Measurements from ENCODE around the gene GALP. TPM values are rescaled to one million over a fixed set of nuclear protein-coding genes. Genes with fewer than 3 reads are reported as not detected.
"Not testable (repeated sequence)": the region's sequence is repeated elsewhere in the genome, so short reads cannot be mapped to it uniquely, and the experiment has no call there.

GALP gene
- total and polyA plus RNA-seq, 2 experiments from 2014 or later: not detected

GRCh38 chr19:56197646-56198045 lies 21.8 kb downstream of the GALP start, which contains the start of gene ZSCAN5B:
Gene ZSCAN5B (minus strand): TSS chr19:56197783. CDS start chr19:56193052, 4,731 bp downstream.
- not testable (repeated sequence) for H3K27me3 ChIP-seq (ENCODE audit: insufficient read depth); H3K9me3 Mint-ChIP-seq; H3K36me3 ChIP-seq (ENCODE audit: insufficient read depth); H2AFZ ChIP-seq; H3K4me3 Mint-ChIP-seq; H3K27me3 Mint-ChIP-seq (ENCODE audit: insufficient read depth, low read depth, poor library complexity); H3K27ac ChIP-seq (ENCODE audit: low read depth); ATAC-seq; H3K4me2 ChIP-seq; H4K20me1 ChIP-seq (replicated peaks; ENCODE audit: insufficient read depth); H3F3A ChIP-seq (replicated peaks; ENCODE audit: low read depth); H3K9me2 ChIP-seq (ENCODE audit: insufficient read depth); DNase-seq (ENCODE audit: low spot score); H3K4me1 ChIP-seq (ENCODE audit: insufficient read depth); H3K79me2 ChIP-seq (replicated peaks; ENCODE audit: insufficient read depth); H3K36me3 Mint-ChIP-seq (ENCODE audit: low read depth); H3K4me3 ChIP-seq; H3K27ac Mint-ChIP-seq
- H3K4me1 Mint-ChIP-seq: peaks cover 10% of the 10 kb centered on the region; the same call in 2 of the 3 replicates

- Mint-ChIP-seq H3K27ac (no peak overlapping the region), H3K4me3 (no peak overlapping the region), H3K36me3 (ENCODE audit: low read depth) (no peaks in the 10 kb centered on the region), H3K4me1 (peaks cover 10% of the 10 kb centered on the region; the same call in 2 of the 3 replicates), H3K27me3 (ENCODE audit: insufficient read depth, low read depth, poor library complexity) (no peaks in the 10 kb centered on the region), H3K9me3 (no peaks in the 10 kb centered on the region)
- H3K4me1 ChIP-seq (ENCODE audit: insufficient read depth): no peaks in the 10 kb centered on the region
- H3K9me2 ChIP-seq (ENCODE audit: insufficient read depth): no peaks in the 10 kb centered on the region
- no peaks in the 10 kb centered on the region for H3K36me3 ChIP-seq (ENCODE audit: insufficient read depth)
- H3K27me3 ChIP-seq (ENCODE audit: insufficient read depth): no peaks in the 10 kb centered on the region
- ATAC-seq (no peak), DNase-seq (ENCODE audit: low spot score) (no peak)
- no peak overlapping the region for H3K27ac ChIP-seq (ENCODE audit: low read depth)
- H3K79me2 ChIP-seq (replicated peaks; ENCODE audit: insufficient read depth): no peaks in the 10 kb centered on the region
- H4K20me1 ChIP-seq (replicated peaks; ENCODE audit: insufficient read depth): no peaks in the 10 kb centered on the region
- H3K4me3 ChIP-seq: no peak overlapping the region
- no peak overlapping the region for H3K4me2 ChIP-seq
- H2AFZ ChIP-seq: no peak overlapping the region
- no peaks in the 10 kb centered on the region for H3F3A ChIP-seq (replicated peaks; ENCODE audit: low read depth)
- no peak for TF ChIP-seq STAT1 (IDR thresholded peaks at IDR 0.05; ENCODE audit: unreplicated experiment)
- no peak for TF ChIP-seq POLR2AphosphoS5 (IDR thresholded peaks at IDR 0.05; ENCODE audit: low read depth)
- TF ChIP-seq ZNF331 (CRISPR knock-in tag; IDR thresholded peaks at IDR 0.05; ENCODE audit: low read depth): no peak
- no peak for TF ChIP-seq CREB1 (CRISPR knock-in tag; IDR thresholded peaks at IDR 0.05; ENCODE audit: low read depth)
- no peak for TF ChIP-seq NANOG (IDR thresholded peaks at IDR 0.05; ENCODE audit: borderline replicate concordance)
- no peak for TF ChIP-seq EZH2phosphoT487 (IDR thresholded peaks at IDR 0.05; ENCODE audit: unreplicated experiment)
- no peak for TF ChIP-seq ZNF462 (CRISPR knock-in tag; IDR thresholded peaks at IDR 0.05)
- no peak for TF ChIP-seq ZNF114 (CRISPR knock-in tag; IDR thresholded peaks at IDR 0.05)
- TF ChIP-seq CTCF (conservative IDR thresholded peaks at IDR 0.05; ENCODE audit: low read depth in 2 of 2): no peak
- no peak for TF ChIP-seq JUNB (IDR thresholded peaks at IDR 0.05; ENCODE audit: unreplicated experiment)
- TF ChIP-seq REST (IDR thresholded peaks at IDR 0.05; ENCODE audit: unreplicated experiment): no peak
Observed at GRCh38 chr19:56199687-56200086, 23.9 kb downstream of the GALP start.
